Measurements from ENCODE around the gene MED26.
"Not testable (repeated sequence)": the region's sequence is repeated elsewhere in the genome, so short reads cannot be mapped to it uniquely, and the experiment has no call there.

The MED26 gene

DNA sequence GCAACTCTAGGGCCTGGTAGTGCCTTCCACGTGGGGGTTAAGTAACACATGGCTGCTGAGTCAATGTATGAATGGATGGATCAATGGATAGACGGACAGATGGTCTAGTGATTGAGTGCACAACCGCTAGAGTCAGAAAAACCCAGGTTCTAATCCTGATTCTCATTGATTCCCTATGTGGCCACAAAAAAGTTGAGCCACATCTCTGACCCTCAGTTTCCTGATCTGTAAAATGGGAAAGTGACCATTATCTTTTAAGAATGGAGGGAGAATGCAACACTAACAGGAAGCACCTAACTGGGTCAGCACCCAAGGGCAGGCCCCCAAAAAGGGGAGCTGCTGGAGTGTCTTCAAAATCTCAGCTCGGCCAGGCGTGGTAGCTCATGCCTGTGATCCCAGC is 29.4 kb upstream of the MED26 start:
- H3K4me3 Mint-ChIP-seq: peak overlapping the region; percentile 45
- H3K27ac Mint-ChIP-seq: no peak overlapping the region
- no peaks in the 10 kb centered on the region for H3K27me3 Mint-ChIP-seq
- H3K36me3 Mint-ChIP-seq: peaks cover 7% of the 10 kb centered on the region
- peaks cover 39% of the 10 kb centered on the region for H3K4me1 Mint-ChIP-seq (ENCODE audit: low read depth)
- H3K9me3 Mint-ChIP-seq (ENCODE audit: low read depth): no peaks in the 10 kb centered on the region

DNA sequence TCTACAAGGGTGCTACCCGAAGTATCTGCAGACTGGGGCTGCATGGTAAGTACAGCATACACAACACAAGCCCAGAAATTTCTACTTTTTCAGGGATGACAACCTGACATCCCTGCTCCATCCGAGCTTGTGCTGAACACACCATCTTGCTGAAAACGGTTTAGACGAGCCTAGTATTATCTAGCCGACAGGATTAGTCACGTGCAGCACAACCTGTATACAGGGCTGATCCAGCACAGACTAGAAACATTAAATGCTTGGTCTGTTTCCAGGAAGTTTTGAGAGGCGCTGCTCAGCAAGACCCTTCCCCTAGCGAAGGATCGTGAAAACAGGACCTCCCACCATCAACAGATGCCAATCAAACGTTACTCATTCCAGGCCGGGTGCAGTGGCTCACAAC is 27.7 kb upstream of the MED26 start:
- peaks cover 31% of the 10 kb centered on the region for H3K4me1 Mint-ChIP-seq (ENCODE audit: low read depth)
- H3K9me3 Mint-ChIP-seq (ENCODE audit: low read depth): no peaks in the 10 kb centered on the region
- no peak overlapping the region for H3K27ac Mint-ChIP-seq

DNA sequence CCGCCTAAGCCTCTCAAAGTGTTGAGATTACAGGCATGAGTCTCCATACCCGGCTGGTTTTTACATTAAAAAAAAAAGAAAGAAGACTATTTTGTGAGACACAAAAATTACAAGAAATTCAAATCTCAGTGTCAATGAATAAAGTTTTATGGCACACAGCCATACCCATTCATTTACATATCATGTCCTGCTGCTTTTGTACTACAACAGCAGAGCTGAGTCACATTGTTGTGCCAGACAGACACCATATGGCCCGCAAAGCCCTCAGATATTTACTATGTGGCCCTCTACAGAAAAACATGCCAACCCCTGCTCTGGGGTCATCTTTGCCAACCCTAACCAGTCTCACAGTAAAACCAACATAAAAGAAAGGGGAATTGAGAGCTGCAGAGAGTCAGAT is 26.6 kb upstream of the MED26 start:
- Mint-ChIP-seq H3K4me3 (no peak overlapping the region), H3K27me3 (no peaks in the 10 kb centered on the region), H3K9me3 (ENCODE audit: low read depth) (no peaks in the 10 kb centered on the region), H3K4me1 (ENCODE audit: low read depth) (peaks cover 38% of the 10 kb centered on the region), H3K27ac (no peak overlapping the region), H3K36me3 (peaks cover 12% of the 10 kb centered on the region)

More for the DNA sequence above, 27.7 kb upstream of the MED26 start:
- Mint-ChIP-seq H3K27me3 (no peaks in the 10 kb centered on the region), H3K4me3 (no peak overlapping the region), H3K36me3 (peaks cover 12% of the 10 kb centered on the region)

DNA sequence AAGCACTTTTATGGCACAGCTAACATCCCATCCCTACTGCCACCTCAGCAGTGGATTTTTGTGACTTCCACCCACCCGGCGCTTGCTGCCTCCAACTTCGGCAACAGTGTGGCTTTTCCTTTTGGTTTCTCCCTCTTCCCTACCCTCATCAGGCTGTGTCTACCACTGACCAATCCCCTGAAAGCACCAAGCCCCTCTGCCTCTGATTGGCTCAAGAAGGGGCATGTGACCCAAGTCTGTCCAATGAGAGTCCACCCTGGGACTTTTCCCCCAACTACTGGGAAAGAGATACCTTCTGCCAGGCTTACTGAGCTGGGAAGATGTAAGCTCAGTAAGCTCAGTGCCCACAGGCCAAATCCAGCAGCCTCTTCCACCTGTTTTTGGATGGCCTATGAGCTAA is 26.1 kb upstream of the MED26 start:
- H3K9me3 Mint-ChIP-seq (ENCODE audit: low read depth): no peaks in the 10 kb centered on the region
- H3K4me3 Mint-ChIP-seq: no peak overlapping the region
- no peaks in the 10 kb centered on the region for H3K27me3 Mint-ChIP-seq
- H3K36me3 Mint-ChIP-seq: peaks cover 12% of the 10 kb centered on the region
- H3K27ac Mint-ChIP-seq: no peak overlapping the region
- H3K4me1 Mint-ChIP-seq (ENCODE audit: low read depth): peaks cover 39% of the 10 kb centered on the region

- Mint-ChIP-seq H3K27me3 (no peaks in the 10 kb centered on the region), H3K4me1 (ENCODE audit: low read depth) (peaks cover 30% of the 10 kb centered on the region), H3K4me3 (no peak overlapping the region), H3K27ac (no peak overlapping the region), H3K9me3 (ENCODE audit: low read depth) (no peaks in the 10 kb centered on the region), H3K36me3 (peaks cover 9% of the 10 kb centered on the region)
Observed at GRCh38 chr19:16652854-16653253, 24.9 kb upstream of the MED26 start.

DNA sequence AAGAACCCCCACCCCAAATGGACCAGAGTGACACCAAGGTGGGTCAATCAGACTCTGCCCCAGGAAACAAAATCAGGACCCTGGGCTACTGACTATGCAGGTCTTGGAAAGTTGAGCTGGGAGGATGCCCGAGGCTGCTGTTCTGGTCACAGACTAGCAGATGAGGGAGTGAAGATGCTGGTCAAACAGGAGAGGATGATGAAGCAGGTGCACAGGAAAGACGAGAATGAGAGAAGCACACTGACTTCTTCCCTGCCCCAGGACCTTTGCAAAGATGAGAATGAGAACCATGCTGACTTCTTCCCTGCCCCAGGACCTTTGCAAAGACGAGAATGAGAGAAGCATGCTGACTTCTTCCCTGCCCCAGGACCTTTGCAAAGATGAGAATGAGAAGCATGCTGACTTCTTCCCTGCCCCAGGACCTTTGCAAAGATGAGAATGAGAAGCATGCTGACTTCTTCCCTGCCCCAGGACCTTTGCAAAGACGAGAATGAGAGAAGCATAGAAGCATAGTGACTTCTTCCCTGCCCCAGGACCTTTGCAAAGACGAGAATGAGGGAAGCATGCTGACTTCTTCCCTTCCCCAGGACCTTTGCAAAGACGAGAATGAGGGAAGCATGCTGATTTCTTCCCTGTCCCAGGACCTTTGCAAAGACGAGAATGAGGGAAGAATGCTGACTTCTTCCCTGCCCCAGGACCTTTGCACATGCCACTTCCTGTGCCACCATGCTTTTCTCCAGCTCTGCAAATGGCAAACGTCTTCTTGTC is 23.6 kb upstream of the MED26 start:
- H3K4me3 Mint-ChIP-seq; H3K9me3 Mint-ChIP-seq (ENCODE audit: low read depth); H3K36me3 Mint-ChIP-seq; H3K27me3 Mint-ChIP-seq: not testable (repeated sequence)
- Mint-ChIP-seq H3K4me1 (ENCODE audit: low read depth) (peaks cover 23% of the 10 kb centered on the region), H3K27ac (peak overlapping the region; percentile 34)

GRCh38 chr19:16650821-16651220 is 22.8 kb upstream of the MED26 start:
- Mint-ChIP-seq H3K4me1 (ENCODE audit: low read depth) (peaks cover 19% of the 10 kb centered on the region), H3K27me3 (no peaks in the 10 kb centered on the region), H3K4me3 (no peak overlapping the region), H3K36me3 (peaks cover 9% of the 10 kb centered on the region), H3K9me3 (ENCODE audit: low read depth) (no peaks in the 10 kb centered on the region), H3K27ac (peak overlapping the region; percentile 34)

- peaks cover 18% of the 10 kb centered on the region for H3K4me1 Mint-ChIP-seq (ENCODE audit: low read depth)
- H3K27me3 Mint-ChIP-seq: no peaks in the 10 kb centered on the region
- H3K9me3 Mint-ChIP-seq (ENCODE audit: low read depth): no peaks in the 10 kb centered on the region
Observed at GRCh38 chr19:16649734-16650133, 21.7 kb upstream of the MED26 start.

GRCh38 chr19:16645140-16645539 is 17.1 kb upstream of the MED26 start:
- Mint-ChIP-seq H3K27me3 (no peaks in the 10 kb centered on the region), H3K27ac (no peak overlapping the region), H3K4me3 (no peak overlapping the region), H3K9me3 (ENCODE audit: low read depth) (no peaks in the 10 kb centered on the region), H3K4me1 (ENCODE audit: low read depth) (peaks cover 17% of the 10 kb centered on the region), H3K36me3 (no peaks in the 10 kb centered on the region)

More at GRCh38 chr19:16649734-16650133, 21.7 kb upstream of the MED26 start:
- peaks cover 9% of the 10 kb centered on the region for H3K36me3 Mint-ChIP-seq
- H3K4me3 Mint-ChIP-seq: no peak overlapping the region
- H3K27ac Mint-ChIP-seq: peak overlapping the region; percentile 35

DNA sequence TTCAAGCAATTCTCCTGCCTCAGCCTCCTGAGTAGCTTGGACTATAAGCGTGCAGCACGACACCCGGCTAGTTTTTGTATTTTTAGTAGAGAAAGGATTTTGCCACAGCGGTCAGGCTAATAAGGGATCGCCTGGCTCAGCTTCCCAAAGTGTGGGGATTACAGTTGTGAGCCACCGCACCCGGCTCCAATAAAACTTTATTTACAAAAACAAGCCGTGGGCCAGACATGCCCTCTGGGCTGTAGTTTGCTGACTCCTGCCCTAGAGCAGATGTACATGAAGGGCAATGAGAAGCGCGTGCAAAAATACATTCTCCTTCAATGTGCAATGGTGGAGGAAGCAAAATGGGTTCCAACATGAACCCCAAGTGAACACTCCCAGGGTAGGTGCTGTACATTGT is 13.7 kb upstream of the MED26 start:
- Mint-ChIP-seq H3K9me3 (ENCODE audit: low read depth) (no peaks in the 10 kb centered on the region), H3K4me1 (ENCODE audit: low read depth) (peaks cover 24% of the 10 kb centered on the region), H3K27ac (no peak overlapping the region), H3K4me3 (no peak overlapping the region), H3K36me3 (no peaks in the 10 kb centered on the region), H3K27me3 (no peaks in the 10 kb centered on the region)

GRCh38 chr19:16640951-16641350 is 12.9 kb upstream of the MED26 start:
- H3K27ac Mint-ChIP-seq: no peak overlapping the region
- H3K9me3 Mint-ChIP-seq (ENCODE audit: low read depth): no peaks in the 10 kb centered on the region
- H3K36me3 Mint-ChIP-seq: no peaks in the 10 kb centered on the region
- no peaks in the 10 kb centered on the region for H3K27me3 Mint-ChIP-seq
- H3K4me3 Mint-ChIP-seq: no peak overlapping the region
- H3K4me1 Mint-ChIP-seq (ENCODE audit: low read depth): peaks cover 24% of the 10 kb centered on the region

DNA sequence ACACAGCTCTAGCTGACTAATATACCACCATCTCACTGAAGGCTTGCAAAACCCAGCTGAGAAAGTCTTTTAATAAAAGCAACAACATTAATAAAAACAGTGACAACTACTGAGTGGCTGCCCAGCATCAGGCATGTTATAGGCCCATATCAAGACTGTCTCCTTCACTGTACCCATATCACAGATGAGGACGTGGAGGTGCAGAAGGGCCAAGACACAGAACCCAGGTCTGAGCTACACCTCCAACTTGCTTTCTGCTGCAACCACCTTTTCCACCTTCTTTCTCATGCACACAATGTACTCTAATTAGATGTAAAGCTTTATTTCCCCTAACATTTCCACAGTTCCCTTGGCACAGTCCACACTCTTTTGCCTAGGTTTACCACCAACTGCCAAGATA is 10.7 kb upstream of the MED26 start:
- Mint-ChIP-seq H3K4me1 (ENCODE audit: low read depth) (peaks cover 22% of the 10 kb centered on the region), H3K4me3 (no peak overlapping the region), H3K9me3 (ENCODE audit: low read depth) (no peaks in the 10 kb centered on the region), H3K27me3 (no peaks in the 10 kb centered on the region), H3K36me3 (no peaks in the 10 kb centered on the region), H3K27ac (peak overlapping the region; percentile 34)

DNA sequence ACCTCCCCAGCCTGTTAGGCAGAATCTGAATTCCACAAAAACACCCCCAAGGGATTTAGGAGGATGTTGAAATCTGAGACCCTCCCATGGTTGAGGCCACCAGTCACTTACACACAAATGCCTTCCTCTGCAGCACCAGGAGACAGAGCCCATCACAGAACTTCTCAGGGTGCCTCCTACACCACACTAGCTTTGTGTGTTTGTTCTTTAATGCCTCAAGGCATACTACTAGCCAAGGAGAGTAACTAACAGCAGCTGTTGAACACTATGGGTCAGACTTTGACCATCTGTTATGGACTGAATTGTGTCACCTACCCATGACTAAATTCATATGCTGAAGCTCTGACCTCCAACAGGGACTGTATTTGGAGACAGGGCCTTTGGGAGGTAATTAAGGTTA is 9.5 kb upstream of the MED26 start:
- Mint-ChIP-seq H3K4me1 (ENCODE audit: low read depth) (peaks cover 21% of the 10 kb centered on the region), H3K36me3 (no peaks in the 10 kb centered on the region), H3K9me3 (ENCODE audit: low read depth) (no peaks in the 10 kb centered on the region), H3K27me3 (no peaks in the 10 kb centered on the region), H3K27ac (no peak overlapping the region), H3K4me3 (no peak overlapping the region)

DNA sequence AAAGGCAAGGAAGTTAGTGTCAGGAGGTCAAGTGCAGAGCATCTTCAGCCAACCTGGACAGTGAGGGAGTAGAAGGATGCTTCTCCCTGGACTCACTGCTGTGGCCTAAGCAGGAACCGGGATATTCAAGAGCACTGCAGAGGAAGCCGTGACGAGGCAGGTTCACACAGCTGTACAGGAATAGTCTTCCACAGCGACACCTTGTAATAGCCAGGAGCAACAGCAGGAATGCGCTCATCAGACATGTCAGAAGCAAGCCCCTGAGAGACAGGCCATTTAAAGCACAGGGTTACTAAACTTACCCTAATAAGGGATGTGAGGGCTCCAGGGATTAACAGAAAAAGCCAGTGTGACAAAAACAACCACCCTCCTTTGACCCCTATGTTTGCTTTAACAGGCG is 3.5 kb upstream of the MED26 start:
- H3K4me1 Mint-ChIP-seq (ENCODE audit: low read depth): peaks cover 16% of the 10 kb centered on the region
- H3K27ac Mint-ChIP-seq: no peak overlapping the region
- no peak overlapping the region for H3K4me3 Mint-ChIP-seq
- no peaks in the 10 kb centered on the region for H3K36me3 Mint-ChIP-seq
- no peaks in the 10 kb centered on the region for H3K9me3 Mint-ChIP-seq (ENCODE audit: low read depth)
- no peaks in the 10 kb centered on the region for H3K27me3 Mint-ChIP-seq

- Mint-ChIP-seq H3K36me3 (peaks cover 2% of the 10 kb centered on the region), H3K27ac (peak overlapping the region; percentile 97), H3K4me1 (ENCODE audit: low read depth) (peaks cover 37% of the 10 kb centered on the region), H3K4me3 (peak overlapping the region; percentile 96), H3K9me3 (ENCODE audit: low read depth) (no peaks in the 10 kb centered on the region), H3K27me3 (no peaks in the 10 kb centered on the region)
Observed at GRCh38 chr19:16628984-16629691, 1.1 kb upstream of the MED26 start.

GRCh38 chr19:16627928-16628182 is 149 bp downstream of the MED26 start:
- H3K9me3 Mint-ChIP-seq (ENCODE audit: low read depth): no peaks in the 10 kb centered on the region
- H3K27ac Mint-ChIP-seq: no peak overlapping the region
- H3K27me3 Mint-ChIP-seq: no peaks in the 10 kb centered on the region
- H3K4me1 Mint-ChIP-seq (ENCODE audit: low read depth): peaks cover 47% of the 10 kb centered on the region
- peaks cover 2% of the 10 kb centered on the region for H3K36me3 Mint-ChIP-seq
- no peak overlapping the region for H3K4me3 Mint-ChIP-seq
